MM.1S (cell line): ENCODE results near the gene GATA6.

Experiments
- DNase-seq: peaks from one replicate; pipeline ENCODE4 v3.0.0-alpha.2; 2015
- H2AFZ ChIP-seq: fragments of 300-600 bp; sonication (generic); 2 replicates; pipeline ENCODE4 v1.6.0; 2016; ENCODE audit warnings: antibody characterized with exemption, low read length
- H3F3A ChIP-seq: fragments of 300-600 bp; sonication (generic); 2 replicates; pipeline ENCODE4 v1.6.1; 2016; ENCODE audit warnings: mild to moderate bottlenecking, antibody characterized with exemption, low read length, moderate library complexity, mixed read lengths; ENCODE audit not compliant: insufficient read depth
- H3K27ac ChIP-seq: fragments of 300-600 bp; sonication (generic); 2 replicates; pipeline ENCODE4 v1.5.1; 2016; ENCODE audit warnings: mild to moderate bottlenecking, low read length
- H3K27me3 ChIP-seq: fragments of 300-600 bp; sonication (generic); replicated peaks from 2 replicates; pipeline ENCODE4 v1.6.0; 2016; ENCODE audit warnings: low read length; ENCODE audit not compliant: insufficient read depth
- H3K36me3 ChIP-seq: fragments of 300-600 bp; sonication (generic); replicated peaks from 2 replicates; pipeline ENCODE4 v1.6.1; 2016; ENCODE audit warnings: mild to moderate bottlenecking, low read length, mixed read lengths; ENCODE audit not compliant: insufficient read depth
- H3K4me1 ChIP-seq: fragments of 300-600 bp; sonication (generic); 2 replicates; pipeline ENCODE4 v1.6.1; 2016; ENCODE audit warnings: low read length, mixed read lengths
- H3K4me2 ChIP-seq: fragments of 300-600 bp; sonication (generic); 2 replicates; pipeline ENCODE4 v1.6.0; 2016; ENCODE audit warnings: low read depth, low read length
- H3K4me3 ChIP-seq: fragments of 300-600 bp; sonication (generic); 2 replicates; pipeline ENCODE4 v1.5.1; 2016; ENCODE audit warnings: low read length, mixed read lengths
- H3K79me2 ChIP-seq: fragments of 300-600 bp; sonication (generic); 2 replicates; pipeline ENCODE4 v1.6.1; 2016; ENCODE audit warnings: mixed run types, low read length, mixed read lengths
- H3K9ac ChIP-seq: fragments of 300-600 bp; sonication (generic); 2 replicates; pipeline ENCODE4 v1.6.1; 2016; ENCODE audit warnings: low read length, mixed read lengths
- H3K9me2 ChIP-seq: fragments of 300-600 bp; sonication (generic); replicated peaks from 2 replicates; pipeline ENCODE4 v1.6.1; 2016; ENCODE audit warnings: mild to moderate bottlenecking, low read length, mixed read lengths; ENCODE audit not compliant: insufficient read depth
- H3K9me3 ChIP-seq: fragments of 300-600 bp; sonication (generic); replicated peaks from 2 replicates; pipeline ENCODE4 v1.6.1; 2016; ENCODE audit warnings: mild to moderate bottlenecking, low read length, mixed read lengths; ENCODE audit not compliant: insufficient read depth
- H4K20me1 ChIP-seq: fragments of 300-600 bp; sonication (generic); 2 replicates; pipeline ENCODE4 v1.6.1; 2016; ENCODE audit warnings: mild to moderate bottlenecking, low read length, moderate library complexity, mixed read lengths; ENCODE audit not compliant: insufficient read depth
- CTCF ChIP-seq: fragments of 300-600 bp; sonication (generic); IDR thresholded peaks from 2 replicates; pipeline ENCODE4 v1.5.1; 2016; ENCODE audit warnings: antibody characterized with exemption, low read length, mixed read lengths
- EZH2 ChIP-seq: fragments of 300-600 bp; sonication (generic); optimal IDR thresholded peaks from 2 replicates; pipeline ENCODE3; 2017; ENCODE audit warnings: low read depth, mild to moderate bottlenecking, antibody characterized with exemption, low read length, mixed read lengths
- EZH2phosphoT487 ChIP-seq: fragments of 300-600 bp; sonication (generic); IDR thresholded peaks from 2 replicates; pipeline ENCODE4 v1.6.1; 2018; ENCODE audit warnings: antibody characterized with exemption, low read length

The GATA6 gene

GRCh38 chr18:22185771-22186386 is 16.5 kb downstream of the GATA6 start:
- Histone ChIP-seq H3K9me2 (no peaks in the 10 kb centered on the region), H3K4me3 (no peak overlapping the region), H3K9ac (no peak overlapping the region), H3K4me1 (no peaks in the 10 kb centered on the region), H3K27ac (no peak overlapping the region), H3K79me2 (no peaks in the 10 kb centered on the region), H3K4me2 (no peak overlapping the region), H2AFZ (no peak overlapping the region), H3K9me3 (no peaks in the 10 kb centered on the region), H3F3A (no peaks in the 10 kb centered on the region), H4K20me1 (no peaks in the 10 kb centered on the region), H3K36me3 (no peaks in the 10 kb centered on the region), H3K27me3 (no peaks in the 10 kb centered on the region)
- no peak for DNase-seq
- no peak for TF ChIP-seq EZH2phosphoT487
- no peak for TF ChIP-seq CTCF
- no peak for TF ChIP-seq EZH2

DNA sequence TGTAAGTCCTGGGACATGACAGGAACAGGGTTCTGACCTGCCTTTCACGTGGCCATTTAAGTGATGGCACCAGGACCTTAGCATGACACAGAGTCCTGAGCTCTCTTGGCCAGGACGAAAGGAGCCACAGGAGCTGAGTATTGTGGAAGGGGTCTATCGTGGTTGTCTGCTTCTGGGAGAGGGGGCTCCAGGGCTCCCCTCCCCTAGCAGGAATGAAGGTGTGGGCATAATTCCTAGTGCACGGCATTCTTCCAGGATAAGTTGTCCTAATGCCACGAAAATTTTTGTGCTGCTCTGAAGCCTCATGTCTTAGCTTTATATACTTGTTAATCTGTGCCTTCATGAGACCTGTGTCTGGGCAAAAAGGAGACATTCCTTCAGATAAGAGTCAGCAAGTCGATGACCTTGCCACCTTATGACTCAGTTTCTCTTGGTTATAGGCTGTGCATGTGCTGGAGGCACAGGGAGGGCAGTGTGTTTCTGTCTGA is 17.1 kb downstream of the GATA6 start:
- Histone ChIP-seq H3K9me3 (no peaks in the 10 kb centered on the region), H3K9ac (no peak overlapping the region), H3K27ac (no peak overlapping the region), H3K36me3 (no peaks in the 10 kb centered on the region), H3K9me2 (no peaks in the 10 kb centered on the region), H3F3A (no peaks in the 10 kb centered on the region), H2AFZ (no peak overlapping the region), H3K79me2 (no peaks in the 10 kb centered on the region), H3K4me3 (no peak overlapping the region), H3K4me2 (no peak overlapping the region), H3K27me3 (no peaks in the 10 kb centered on the region), H3K4me1 (no peaks in the 10 kb centered on the region), H4K20me1 (no peaks in the 10 kb centered on the region)
- TF ChIP-seq EZH2 (no peak), CTCF (no peak), EZH2phosphoT487 (no peak)
- DNase-seq = no peak

GRCh38 chr18:22188559-22189267 is 19.3 kb downstream of the GATA6 start:
- Histone ChIP-seq H3F3A (no peaks in the 10 kb centered on the region), H3K9me3 (no peaks in the 10 kb centered on the region), H3K4me1 (no peaks in the 10 kb centered on the region), H3K9me2 (no peaks in the 10 kb centered on the region), H2AFZ (no peak overlapping the region), H3K9ac (no peak overlapping the region), H3K4me2 (no peak overlapping the region), H3K36me3 (no peaks in the 10 kb centered on the region), H4K20me1 (no peaks in the 10 kb centered on the region), H3K4me3 (no peak overlapping the region), H3K27me3 (no peaks in the 10 kb centered on the region), H3K79me2 (no peaks in the 10 kb centered on the region), H3K27ac (no peak overlapping the region)
- TF ChIP-seq CTCF = no peak
- TF ChIP-seq EZH2phosphoT487 = no peak
- no peak for TF ChIP-seq EZH2
- DNase-seq = no peak
